HG03571 (cell line): ENCODE measurements around the gene HOXB3.

Experiments
- ATAC-seq: cut with Tn5 transposase; IDR thresholded peaks from one replicate; pipeline ENCODE4 v1.9.1; 2021; ENCODE audit not compliant: unreplicated experiment

Gene HOXB3

DNA sequence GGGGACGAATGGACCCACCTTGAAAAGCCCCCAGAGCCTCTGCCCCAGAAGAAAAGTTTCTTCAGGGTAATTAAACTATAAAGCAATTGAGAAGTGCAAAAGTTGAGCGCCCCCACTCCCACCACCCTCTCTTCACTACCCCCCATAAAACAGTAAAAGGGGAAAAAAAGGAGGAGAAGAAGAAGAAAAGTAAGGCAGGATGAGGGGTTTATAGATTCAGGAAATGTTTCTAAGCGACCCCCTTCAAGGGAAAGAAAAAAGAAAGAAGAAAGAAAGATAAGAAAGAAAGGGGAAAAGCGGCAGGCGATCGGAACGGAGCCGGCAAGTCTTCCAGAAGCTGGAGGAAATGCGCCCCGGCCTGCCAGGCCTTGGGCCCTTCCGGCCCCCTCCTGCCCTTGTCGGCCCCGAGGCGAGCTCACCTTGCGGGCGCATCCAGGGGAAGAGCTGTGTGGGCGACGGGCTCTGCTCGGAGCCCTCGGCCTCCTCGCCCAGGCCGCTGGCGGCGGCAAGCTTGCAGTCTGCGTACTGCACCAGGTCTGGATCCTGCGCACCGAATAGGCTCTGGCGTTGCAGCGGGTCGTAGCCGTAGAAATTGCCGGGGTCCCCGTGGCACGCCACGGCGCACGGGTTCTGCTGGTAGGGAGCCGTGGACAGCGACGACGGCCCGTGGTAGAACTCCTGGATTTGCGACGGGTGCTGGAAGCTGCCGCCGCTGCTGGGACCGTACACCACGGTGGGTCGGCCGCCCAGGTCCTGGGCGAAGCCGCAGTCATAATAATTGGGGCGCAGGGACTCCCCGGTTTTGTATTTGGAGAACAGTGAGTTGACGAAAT is 24.0 kb upstream of the HOXB3 start:
- ATAC-seq: no peak

DNA sequence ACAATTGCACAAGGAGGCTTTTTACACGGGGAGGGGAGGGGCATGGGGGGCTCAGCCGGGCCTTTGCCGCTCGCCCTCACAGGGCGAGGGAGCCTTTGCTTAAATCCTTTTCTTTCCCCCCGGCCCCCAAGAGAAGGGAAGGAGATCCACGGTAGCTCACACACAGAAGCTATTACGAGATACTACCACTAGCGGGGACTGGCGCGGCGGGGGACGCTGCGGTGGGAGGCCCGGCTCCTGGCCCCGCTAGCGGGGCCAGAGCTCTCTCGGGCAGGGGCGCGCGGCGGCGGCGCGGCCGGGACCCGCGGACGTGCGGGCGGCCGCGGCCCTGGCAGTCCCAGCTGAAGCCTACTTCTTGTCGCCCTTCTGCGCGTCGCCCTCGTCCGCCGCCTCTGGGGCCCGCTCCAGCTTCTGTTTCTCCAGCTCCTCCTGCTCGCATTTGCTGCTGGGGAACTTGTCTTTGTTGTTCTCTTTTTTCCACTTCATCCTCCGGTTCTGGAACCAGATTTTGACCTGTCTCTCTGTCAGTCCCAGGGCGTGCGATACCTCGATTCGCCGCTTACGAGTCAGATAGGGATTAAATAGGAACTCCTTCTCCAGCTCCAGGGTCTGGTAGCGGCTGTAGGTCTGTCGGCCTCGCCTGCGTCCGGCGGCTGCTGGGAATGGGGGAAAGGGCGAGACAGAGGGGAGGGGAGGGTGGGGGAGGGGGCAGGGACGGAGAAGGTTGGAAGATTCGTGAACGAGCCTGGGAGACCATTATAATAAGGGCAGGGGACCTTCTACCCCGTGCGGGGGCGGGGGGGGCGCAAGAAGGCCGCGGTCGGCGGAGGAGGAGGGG is 23.0 kb upstream of the HOXB3 start:
- no peak for ATAC-seq

DNA sequence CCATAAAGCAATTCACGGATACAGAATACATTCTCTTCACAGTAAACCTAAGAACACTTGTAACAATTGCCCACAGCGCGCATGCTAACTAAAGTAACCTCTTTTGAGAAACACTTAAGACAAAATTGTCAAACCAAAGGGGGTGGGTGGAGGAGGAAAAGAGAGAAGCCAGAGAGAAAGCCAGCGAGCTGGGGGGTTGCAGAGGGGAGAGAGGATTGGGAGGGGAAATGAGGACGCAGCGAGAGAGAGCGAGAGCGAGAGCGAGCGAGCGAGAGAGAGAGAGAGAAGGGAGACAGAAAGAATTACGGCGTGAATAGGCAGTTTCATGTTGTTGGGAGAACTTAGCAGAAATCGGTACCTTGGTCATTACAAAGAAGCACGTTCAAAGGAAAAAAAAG is 22.4 kb upstream of the HOXB3 start:
- ATAC-seq: no peak

DNA sequence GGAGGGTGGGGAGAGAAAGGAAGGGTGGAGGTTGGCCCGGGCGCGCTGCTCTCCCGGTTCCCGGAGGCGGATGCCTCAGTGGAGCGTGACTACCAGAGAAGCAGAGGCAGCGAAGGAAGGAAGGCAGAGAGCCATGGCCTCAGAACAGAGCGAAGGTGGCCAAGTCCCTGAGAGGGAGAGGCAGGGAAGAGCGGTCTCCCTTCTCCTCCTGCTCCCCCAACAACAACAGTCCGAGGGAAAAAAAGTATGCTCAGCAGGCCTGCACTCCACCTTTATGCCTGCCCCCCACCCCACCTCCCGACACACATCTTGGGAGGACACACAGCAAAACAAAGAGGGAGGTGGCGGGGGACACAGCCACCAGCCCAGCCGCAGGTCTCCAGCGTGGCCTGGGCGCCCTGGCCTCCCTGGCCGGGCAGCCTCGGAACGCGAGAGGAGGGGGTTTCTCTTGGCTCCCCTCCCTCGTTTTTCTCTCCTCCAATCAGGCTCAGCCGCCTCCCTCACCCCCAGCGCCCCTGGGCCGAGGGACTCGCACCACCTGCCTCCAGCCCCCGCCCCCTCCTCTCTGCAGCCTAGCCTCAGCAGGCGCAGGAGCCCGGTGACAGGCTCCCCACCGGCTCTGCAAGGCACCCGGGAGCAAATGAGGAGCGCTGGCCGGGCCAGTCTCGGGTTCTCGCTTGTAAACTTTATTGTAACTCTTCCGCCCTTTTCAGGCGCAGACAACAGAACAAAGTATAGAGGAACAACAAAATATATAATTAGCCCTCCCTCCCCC is 21.8 kb upstream of the HOXB3 start:
- no peak for ATAC-seq

DNA sequence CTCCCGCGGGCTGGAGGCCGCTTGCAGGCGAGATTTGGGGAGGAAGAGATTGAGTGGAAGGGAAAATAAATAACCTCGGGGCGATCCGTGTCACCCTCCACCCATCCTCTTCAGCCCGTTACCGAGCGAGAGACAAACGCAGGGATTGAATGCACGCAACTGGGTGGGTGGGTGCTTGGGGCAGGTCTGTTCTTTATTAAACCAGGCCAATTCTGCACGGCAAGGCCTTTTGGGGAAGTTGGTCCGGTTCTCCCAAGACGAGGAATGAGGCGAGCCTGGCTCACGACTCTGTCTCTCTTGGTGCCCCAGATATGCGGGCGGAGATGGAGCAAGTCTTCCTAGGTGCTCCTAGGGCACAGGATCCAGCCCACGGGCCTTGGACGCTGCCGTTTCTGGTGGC is 21.2 kb upstream of the HOXB3 start:
- no peak for ATAC-seq

DNA sequence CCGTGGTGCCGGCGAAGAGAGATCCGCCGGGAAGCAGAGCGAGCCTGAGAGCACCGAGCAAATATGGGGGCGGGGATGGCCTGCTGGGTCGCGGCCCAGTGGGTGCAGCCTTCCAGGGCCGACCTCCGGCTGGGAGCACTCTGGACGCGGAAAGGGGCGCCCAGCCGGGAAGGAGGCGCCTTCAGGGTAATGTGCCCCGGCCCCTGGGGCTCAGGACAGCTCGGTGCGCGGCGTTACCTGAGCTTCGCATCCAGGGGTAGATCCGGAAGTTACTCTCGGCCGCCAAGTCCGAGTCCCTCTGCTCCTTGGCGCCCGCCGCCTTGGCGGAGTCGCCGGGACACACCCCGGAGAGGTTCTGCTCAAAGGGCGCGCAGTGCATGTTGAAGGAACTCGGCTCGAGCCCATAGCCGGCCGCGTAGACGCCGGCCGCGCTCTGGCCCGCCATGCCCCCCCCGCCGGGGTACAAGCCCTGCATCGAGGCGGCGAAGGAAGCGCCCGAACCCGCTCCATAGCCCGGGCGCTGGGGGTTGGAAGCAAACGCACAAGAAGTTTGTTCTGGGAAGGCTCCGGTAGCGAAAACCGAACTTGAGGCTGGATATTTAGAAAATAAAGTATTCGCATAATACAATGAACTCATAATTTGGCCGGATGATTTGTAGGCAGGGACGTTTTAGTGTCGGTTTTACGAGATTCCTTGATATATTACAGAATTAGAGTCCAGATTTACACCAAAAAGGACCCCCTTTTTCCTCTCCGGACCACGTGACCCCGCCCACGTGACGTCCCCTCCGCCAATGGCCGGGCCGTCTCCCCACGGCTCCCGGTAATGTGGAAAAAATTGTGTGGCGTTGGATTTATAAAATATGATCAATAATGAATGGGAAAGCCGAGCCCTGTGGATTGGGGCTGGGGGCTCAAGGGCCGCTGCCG is 20.5 kb upstream of the HOXB3 start, which contains the start of gene HOXB7:
TSS of gene HOXB7 (minus strand) at position 736 of the 930 bp plus-strand sequence. CDS start at position 637, 99 bp downstream.
- no peak for ATAC-seq

DNA sequence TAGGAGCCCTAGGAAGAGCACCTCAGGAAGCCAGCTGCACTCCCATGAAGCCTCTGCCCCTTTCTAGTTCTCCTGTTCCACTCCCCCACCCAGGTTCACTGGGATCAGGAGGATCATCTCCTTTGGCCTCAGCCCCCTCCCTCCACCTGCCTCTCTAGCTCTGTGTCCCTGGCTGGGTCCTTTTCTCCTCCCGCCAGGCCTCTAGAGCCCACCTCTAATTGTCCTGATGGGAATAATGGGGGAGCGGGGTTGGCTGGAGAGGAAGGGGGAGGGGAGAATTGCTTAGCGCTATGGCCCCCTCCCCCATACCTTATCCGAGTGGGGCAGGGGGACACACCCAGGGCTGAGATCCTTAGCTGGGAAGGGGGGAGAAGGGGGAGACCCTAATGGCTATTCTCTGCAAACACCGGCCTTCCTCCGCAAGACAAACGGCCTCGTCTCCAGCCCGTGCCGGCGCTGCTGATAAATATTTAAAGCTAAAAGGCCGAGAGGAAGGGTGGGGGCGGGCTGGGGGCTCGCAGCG is 19.8 kb upstream of the HOXB3 start:
- no peak for ATAC-seq

DNA sequence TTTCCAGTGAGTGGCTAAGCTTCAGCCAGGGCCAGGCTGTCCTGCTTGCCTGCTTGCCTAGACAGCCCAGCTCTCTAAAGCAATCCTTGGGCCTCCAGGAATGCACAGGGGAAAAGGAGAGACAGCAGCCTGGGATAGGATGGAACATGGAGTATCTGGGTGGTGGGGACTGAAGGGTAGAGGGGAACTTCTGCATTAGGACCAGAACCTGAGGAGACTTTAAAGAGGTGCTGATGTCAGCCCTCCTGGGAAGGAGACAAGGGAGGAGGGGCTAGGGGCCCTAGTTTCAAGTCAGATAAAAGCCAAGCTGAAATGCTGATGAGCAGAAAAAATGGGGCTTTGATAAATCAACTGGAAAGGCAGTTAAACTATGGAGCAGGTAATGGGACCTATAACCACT is 19.0 kb upstream of the HOXB3 start:
- no peak for ATAC-seq

DNA sequence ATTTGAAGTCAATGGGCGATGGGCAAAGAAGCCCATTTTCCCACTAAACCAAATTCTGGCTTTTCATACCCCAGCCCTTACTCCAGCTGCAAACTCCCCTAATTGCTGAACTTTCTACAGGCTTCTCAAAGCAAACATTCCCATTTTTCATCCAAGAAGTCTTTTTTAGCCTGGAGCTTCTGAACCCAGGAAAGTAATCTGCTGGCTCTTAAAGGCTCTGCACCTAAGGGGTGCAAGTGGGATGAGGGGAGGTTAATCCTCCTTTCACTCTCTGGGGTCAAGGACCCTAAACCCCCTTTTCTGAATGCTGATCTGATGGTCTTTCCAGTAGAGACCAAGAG is 18.4 kb upstream of the HOXB3 start:
- no peak for ATAC-seq

DNA sequence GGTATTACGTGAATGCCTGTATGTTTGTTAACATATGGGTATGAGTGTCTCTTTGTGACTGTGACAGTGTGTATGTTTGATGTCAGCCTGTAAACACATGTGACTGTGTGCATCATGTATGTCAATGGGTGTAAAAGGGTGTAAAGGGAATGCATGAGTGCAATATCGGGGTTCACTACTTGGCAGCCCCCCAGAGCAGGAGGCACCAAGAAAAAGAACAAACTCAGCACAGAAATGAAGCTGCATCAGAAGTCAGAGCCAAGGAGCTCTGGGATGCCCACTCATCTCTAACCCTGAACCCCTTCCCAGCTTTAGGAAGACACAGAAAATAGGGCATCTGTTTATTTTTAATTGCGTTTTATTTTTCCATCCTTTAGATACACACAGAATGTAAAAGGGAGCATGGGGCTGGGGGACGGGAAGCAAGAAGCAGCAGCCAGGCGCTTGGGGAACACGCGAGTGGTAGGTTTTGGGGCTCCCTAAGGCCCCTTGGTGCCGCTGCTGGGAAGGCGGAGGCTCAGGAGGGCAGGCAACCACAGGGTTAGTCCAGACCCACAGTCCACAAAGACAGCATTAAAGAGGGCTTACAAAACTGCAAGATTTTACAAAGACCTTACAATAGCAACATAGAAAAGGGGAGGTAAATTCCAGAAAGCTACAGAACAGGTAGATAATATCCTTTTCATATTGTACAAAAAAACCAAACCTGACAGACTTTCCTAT is 17.0 kb upstream of the HOXB3 start:
- ATAC-seq: no peak

DNA sequence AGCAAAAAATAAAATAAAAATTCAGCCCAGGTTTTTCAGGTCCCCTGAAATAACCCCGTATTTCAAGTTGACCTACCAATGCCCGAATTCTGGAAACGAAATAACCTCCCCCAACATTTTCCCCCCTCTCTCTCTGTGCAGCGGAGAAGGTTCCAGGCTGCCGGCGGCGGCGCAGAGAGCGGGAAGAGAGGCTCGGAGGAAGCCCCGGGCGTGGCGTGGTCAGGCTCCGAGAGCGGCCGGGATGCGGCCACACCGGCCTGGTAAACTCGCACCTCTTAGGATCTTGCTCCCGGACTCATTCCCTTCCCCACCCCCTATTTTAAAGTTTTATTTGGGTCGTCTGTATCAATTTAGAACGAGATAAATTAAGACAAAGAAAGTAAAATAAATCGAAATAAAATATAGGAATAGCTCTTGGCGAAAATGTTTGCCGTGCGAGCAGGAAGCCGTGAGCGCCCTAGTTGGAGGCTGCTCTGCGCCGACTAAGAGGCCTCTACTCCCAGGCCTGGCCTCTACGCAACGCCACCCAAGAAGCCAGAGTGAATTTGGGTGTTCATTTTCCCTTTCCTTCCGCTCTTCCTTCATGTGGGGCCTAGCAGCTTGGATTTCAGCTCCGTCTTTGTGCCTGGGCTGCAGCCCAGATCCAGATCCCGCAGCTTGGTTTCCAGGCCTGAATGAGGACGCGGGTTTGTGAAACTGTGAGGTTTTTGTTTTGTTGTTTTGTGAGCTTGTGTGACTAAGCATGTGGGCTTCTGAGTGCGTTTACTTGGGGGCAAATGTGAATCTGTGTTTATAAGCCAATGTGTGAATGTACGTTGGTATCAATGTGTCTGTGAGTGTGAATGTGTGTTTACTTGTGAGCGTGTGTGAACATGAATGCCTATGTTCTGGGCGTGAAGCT is 16.2 kb upstream of the HOXB3 start:
- no peak for ATAC-seq

DNA sequence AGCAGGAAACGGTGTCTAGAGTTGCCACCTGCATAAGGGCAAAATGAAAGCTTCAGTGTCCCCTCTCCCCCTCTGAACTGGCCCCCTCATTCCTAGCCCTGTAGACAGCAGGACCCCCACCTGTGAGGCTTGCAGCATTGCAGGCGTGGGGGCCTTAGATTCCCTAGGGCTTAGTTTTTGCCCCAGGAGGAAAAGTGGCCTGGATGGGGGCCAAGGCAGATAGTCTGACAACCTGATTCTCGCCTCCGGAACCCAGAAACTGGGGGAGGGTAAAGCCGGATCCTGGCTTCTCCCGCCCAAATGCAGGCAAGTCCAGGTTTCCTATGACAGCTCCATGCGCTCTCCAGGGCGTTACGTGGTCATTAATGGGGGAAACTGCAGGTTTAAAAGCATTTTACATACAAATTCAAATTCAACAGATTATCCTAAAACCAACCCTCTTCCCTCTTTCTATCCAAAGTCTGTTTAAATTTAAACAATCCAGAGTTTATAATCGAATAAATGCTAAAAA is 15.4 kb upstream of the HOXB3 start:
- no peak for ATAC-seq

DNA sequence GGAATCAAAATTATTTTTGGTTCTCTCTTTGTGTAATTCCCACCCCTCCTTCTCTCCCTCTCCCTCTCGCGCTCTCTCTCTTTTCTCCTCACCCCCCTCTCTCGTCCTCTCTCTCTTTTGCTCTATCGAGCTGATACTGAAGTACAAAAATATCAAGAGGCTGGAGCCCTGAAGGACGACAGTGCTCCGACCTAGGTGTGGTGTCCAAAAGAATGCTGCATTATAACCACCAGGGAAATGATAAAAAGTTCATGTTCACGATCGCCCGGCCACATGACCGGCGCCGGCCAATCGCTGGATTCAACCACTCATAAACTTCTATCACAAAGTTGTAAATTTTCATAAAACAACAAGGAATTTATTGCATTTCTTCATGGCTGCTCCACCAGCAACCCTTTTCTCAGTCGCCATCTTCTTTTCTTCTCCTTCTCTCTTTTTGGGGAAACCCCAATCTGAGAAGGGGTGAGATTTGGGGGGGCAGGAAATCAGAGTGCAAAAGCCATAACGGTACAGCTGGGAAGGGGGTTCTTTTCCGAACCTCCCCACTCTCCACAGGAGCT is 14.8 kb upstream of the HOXB3 start, which contains the start of gene HOXB6:
TSS of gene HOXB6 (minus strand) at position 217 of the 560 bp plus-strand sequence. CDS start 6,836 bp downstream, outside the sequence.
- ATAC-seq: no peak

DNA sequence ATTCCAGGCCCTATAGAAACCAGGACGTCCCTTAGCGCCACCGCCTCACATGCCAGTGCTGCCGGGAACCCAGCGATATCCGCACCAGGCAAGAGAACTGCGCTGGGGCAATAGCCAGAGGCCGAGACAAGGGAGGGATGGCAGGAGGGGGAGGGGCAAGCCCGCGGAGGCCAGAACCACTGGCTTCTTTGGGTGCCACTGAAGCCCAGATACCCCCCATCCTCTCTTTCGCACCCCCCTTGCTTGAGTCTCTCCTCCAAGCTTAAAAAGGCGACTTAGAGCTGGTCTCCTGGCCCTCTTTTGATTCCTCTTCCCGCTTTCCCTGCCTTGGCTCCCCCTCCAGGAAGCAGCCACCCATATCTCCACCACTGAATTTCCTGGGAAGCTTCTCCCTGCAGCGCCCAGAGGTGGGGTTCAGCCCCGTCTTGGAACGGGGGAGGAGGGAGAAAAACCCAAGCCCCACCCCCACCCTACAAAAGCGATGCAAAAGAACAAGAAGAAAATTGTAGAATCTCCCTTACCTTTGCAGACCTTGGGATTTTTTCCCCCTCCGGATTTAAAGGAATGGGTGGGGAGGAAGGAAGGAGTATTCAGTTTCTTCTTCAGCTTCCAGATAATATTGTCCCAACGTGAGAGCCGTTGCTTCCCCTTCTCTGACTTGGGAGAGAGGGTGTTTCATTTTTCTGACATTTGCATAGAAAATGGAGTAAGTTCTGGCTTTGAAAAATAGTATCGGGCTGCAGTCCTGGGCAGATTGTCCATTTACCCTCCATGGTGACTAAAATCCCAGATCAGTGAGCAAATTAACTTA is 14.1 kb upstream of the HOXB3 start:
- no peak for ATAC-seq

DNA sequence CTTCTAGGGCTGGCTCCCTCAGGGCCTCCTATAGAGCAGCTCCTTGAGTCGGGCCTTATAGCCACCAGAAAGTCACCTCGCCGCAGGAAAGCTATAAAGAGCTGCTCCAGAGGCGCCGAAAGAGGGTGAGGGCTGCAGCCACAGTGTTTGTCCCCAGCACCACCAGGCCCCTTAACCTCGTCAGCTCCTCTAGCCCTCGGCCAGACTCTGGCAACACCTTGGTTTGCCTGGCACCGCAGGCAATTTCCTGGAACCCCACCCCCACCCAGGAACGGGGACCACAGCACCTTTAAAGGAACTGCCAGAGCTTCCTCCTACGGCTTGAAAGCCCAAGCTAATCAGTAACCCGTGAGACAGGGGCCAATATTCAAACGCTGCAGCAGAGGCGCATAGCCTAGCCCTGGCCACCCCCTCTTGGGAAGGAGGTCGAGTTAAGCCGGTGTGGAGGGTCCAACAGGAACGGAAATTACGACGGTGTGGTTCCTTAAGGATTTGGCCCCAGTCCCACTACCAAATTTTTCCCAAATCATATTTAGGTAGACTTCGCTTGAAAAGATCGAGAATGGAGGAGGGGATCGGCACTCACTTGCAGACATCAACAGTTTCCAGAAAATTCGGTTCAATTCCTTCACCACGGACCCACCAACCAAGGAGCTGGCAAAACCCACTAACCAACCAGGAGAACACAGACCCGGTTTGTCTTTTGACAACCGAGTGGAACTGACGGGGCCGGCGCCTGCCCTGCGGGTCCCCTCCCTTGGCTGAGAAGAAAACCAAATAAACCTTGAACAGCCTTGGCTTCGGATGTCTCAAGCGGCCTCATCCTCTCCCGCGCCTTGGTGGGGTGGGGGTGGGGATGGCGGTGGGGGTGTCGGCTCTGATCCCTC is 11.7 kb upstream of the HOXB3 start:
- ATAC-seq: no peak

DNA sequence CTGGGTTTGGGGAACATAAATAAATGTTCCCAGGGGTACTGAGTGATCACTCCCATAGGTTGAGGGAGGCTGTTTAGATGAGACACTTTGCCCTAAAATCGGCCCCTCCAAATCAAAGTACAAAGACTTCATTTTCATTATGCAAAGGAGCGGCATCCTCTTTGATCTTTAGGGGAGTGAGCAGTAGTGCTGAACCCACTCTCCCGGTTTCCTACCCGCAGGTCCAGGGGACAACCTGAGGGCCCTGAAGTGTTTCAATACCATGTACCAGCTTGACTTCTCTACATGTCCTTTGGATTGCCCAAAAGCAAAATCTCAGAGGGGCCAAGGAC is 11.1 kb upstream of the HOXB3 start:
- ATAC-seq: no peak
